ENCODE results near the gene NOG. TPM values are rescaled to one million over a fixed set of nuclear protein-coding genes. Genes with fewer than 3 reads are reported as not detected.

Gene NOG
- total and polyA plus RNA-seq, 9 of the 15 experiments (the other 6 are each of a cell fraction or from before 2014, with no cell fraction given) = not detected

- TF ChIP-seq REST (IDR thresholded peaks at IDR 0.05; ENCODE audit: borderline replicate concordance) (peak; percentile 80), REST (CRISPR knock-in tag; IDR thresholded peaks at IDR 0.05; ENCODE audit: low read depth) (no peak), MXI1 (IDR thresholded peaks at IDR 0.05; ENCODE audit: low read depth, low read length) (no peak), STAG1 (CRISPR knock-in tag; IDR thresholded peaks at IDR 0.05; ENCODE audit: borderline replicate concordance) (peak; percentile 56; the same call in 1 of the 2 replicates), RBM22 (IDR thresholded peaks at IDR 0.05; ENCODE audit: low read depth, low read length, poor library complexity, severe bottlenecking) (no peak), PREB (CRISPR knock-in tag; IDR thresholded peaks at IDR 0.05) (no peak), KLF6 (CRISPR knock-in tag; IDR thresholded peaks at IDR 0.05; ENCODE audit: borderline replicate concordance) (no peak), VEZF1 (CRISPR knock-in tag; IDR thresholded peaks at IDR 0.05) (peak; percentile 32; the same call in 1 of the 2 replicates), ARID3B (CRISPR knock-in tag; IDR thresholded peaks at IDR 0.05; ENCODE audit: borderline replicate concordance) (no peak), GMEB1 (CRISPR knock-in tag; IDR thresholded peaks at IDR 0.05) (no peak), SLC30A9 (CRISPR knock-in tag; IDR thresholded peaks at IDR 0.05) (no peak), ZNF444 (CRISPR knock-in tag; IDR thresholded peaks at IDR 0.05) (no peak), TARDBP (IDR thresholded peaks at IDR 0.05) (no peak)
Observed at GRCh38 chr17:56592487-56593085, 913 bp upstream of the NOG start (continued).

Measured in K562 (cell line).